GM18520 (cell line): ENCODE measurements around the gene CEL.
"Not testable (repeated sequence)": the region's sequence is repeated elsewhere in the genome, so short reads cannot be mapped to it uniquely, and the experiment has no call there.

Experiments used
- ATAC-seq: cut with Tn5 transposase; IDR thresholded peaks from one replicate; pipeline ENCODE4 v1.9.1; 2021; ENCODE audit not compliant: unreplicated experiment

Gene CEL

GRCh38 chr9:133081957-133082644, 20.3 kb downstream of the CEL start:
- ATAC-seq: not testable (repeated sequence)

GRCh38 chr9:133083688-133084087, 21.9 kb downstream of the CEL start:
- ATAC-seq: not testable (repeated sequence)

GRCh38 chr9:133086212-133086860, 24.6 kb downstream of the CEL start:
- ATAC-seq: not testable (repeated sequence)

- no peak for ATAC-seq
These were observed 25.1 kb downstream of the CEL start for GRCh38 chr9:133086894-133087293.

- no peak for ATAC-seq
These were observed 25.8 kb downstream of the CEL start for GRCh38 chr9:133087429-133088145.

- ATAC-seq: no peak
These were observed 26.5 kb downstream of the CEL start for GRCh38 chr9:133088146-133088750.

- no peak for ATAC-seq
These were observed 27.0 kb downstream of the CEL start for GRCh38 chr9:133088756-133089155.

GRCh38 chr9:133089271-133089671, 27.5 kb downstream of the CEL start:
- ATAC-seq: no peak

GRCh38 chr9:133090187-133090586, 28.4 kb downstream of the CEL start:
- ATAC-seq: no peak

- ATAC-seq: no peak
These were observed 29.1 kb downstream of the CEL start for GRCh38 chr9:133090752-133091385.

GRCh38 chr9:133094351-133094750, 32.6 kb downstream of the CEL start:
- ATAC-seq: not testable (repeated sequence)

GRCh38 chr9:133094842-133095393, 33.1 kb downstream of the CEL start:
- ATAC-seq: no peak

- ATAC-seq: no peak
These were observed 36.4 kb downstream of the CEL start for GRCh38 chr9:133098104-133098754.

GRCh38 chr9:133098871-133099270, 37.1 kb downstream of the CEL start:
- ATAC-seq: no peak

- no peak for ATAC-seq
These were observed 38.1 kb downstream of the CEL start for GRCh38 chr9:133099726-133100505.

- no peak for ATAC-seq
These were observed 39.0 kb downstream of the CEL start for GRCh38 chr9:133100506-133101355.

GRCh38 chr9:133101356-133102189, 39.8 kb downstream of the CEL start:
- no peak for ATAC-seq
